H9 (cell line): ENCODE data around the gene IQCK. TPM values are rescaled to one million over a fixed set of nuclear protein-coding genes. Genes with fewer than 3 reads are reported as not detected.

Experiments used
- DNase-seq: peaks from one replicate; pipeline ENCODE4 v3.0.0-alpha.2; 2017
- H2AFZ ChIP-seq: one replicate; pipeline ENCODE4 v1.6.1; 2013; ENCODE audit warnings: mild to moderate bottlenecking, low read length, control low read depth, moderate library complexity
- H2AK5ac ChIP-seq: 2 replicates; pipeline ENCODE4 v1.6.1; 2013; ENCODE audit warnings: low read length, control low read depth, mixed read lengths; ENCODE audit not compliant: insufficient read length
- H2BK120ac ChIP-seq: one replicate; pipeline ENCODE4 v1.6.1; 2013; ENCODE audit warnings: low read depth, mild to moderate bottlenecking, low read length, control low read depth, inconsistent platforms; ENCODE audit not compliant: poor library complexity, severe bottlenecking
- H2BK12ac ChIP-seq: 2 replicates; pipeline ENCODE4 v1.6.1; 2013; ENCODE audit warnings: low read length, control low read depth, mixed read lengths, low read depth; ENCODE audit not compliant: insufficient read length
- H2BK15ac ChIP-seq: 2 replicates; pipeline ENCODE4 v1.6.1; 2013; ENCODE audit warnings: low read depth, low read length, control low read depth
- H2BK20ac ChIP-seq: one replicate; pipeline ENCODE4 v1.6.1; 2013; ENCODE audit warnings: low read depth, mild to moderate bottlenecking, low read length, control low read depth, inconsistent platforms; ENCODE audit not compliant: poor library complexity, severe bottlenecking
- H2BK5ac ChIP-seq: 2 replicates; pipeline ENCODE4 v1.6.1; 2013; ENCODE audit warnings: low read length, control low read depth, mixed read lengths; ENCODE audit not compliant: insufficient read length
- H3K14ac ChIP-seq: 2 replicates; pipeline ENCODE4 v1.6.1; 2013; ENCODE audit warnings: low read length, control low read depth; ENCODE audit not compliant: insufficient read depth
- H3K18ac ChIP-seq: 2 replicates; pipeline ENCODE4 v1.6.1; 2013; ENCODE audit warnings: low read depth, mild to moderate bottlenecking, mixed read lengths, low read length, control low read depth; ENCODE audit not compliant: insufficient read length
- H3K23ac ChIP-seq: 2 replicates; pipeline ENCODE4 v1.6.1; 2013; ENCODE audit warnings: low read length, control low read depth, mixed read lengths, low read depth; ENCODE audit not compliant: insufficient read length
- H3K23me2 ChIP-seq: 2 replicates; pipeline ENCODE4 v1.6.1; 2013; ENCODE audit warnings: low read depth, mild to moderate bottlenecking, mixed read lengths, low read length, control low read depth; ENCODE audit not compliant: insufficient read length, poor library complexity, severe bottlenecking
- H3K27ac ChIP-seq: 2 replicates; pipeline ENCODE4 v1.5.1; 2013; ENCODE audit warnings: low read length, control low read depth, mixed read lengths, low read depth; ENCODE audit not compliant: insufficient read length
- H3K27me3 ChIP-seq: 2 replicates; pipeline ENCODE4 v1.6.1; 2013; ENCODE audit warnings: low read length, control low read depth, inconsistent platforms; ENCODE audit not compliant: insufficient read depth
- H3K4ac ChIP-seq: 2 replicates; pipeline ENCODE4 v1.6.1; 2013; ENCODE audit warnings: low read depth, mild to moderate bottlenecking, control low read depth, inconsistent platforms, low read length, moderate library complexity
- H3K4me1 ChIP-seq: 2 replicates; pipeline ENCODE4 v1.6.1; 2013; ENCODE audit warnings: low read length, control low read depth, inconsistent platforms; ENCODE audit not compliant: insufficient read depth
- H3K4me2 ChIP-seq: 2 replicates; pipeline ENCODE4 v1.6.1; 2013; ENCODE audit warnings: low read length, control low read depth, mixed read lengths; ENCODE audit not compliant: insufficient read length, insufficient read depth
- H3K56ac ChIP-seq: 2 replicates; pipeline ENCODE4 v1.6.1; 2013; ENCODE audit warnings: low read depth, mild to moderate bottlenecking, mixed read lengths, low read length, control low read depth; ENCODE audit not compliant: insufficient read length
- H3K79me1 ChIP-seq: 2 replicates; pipeline ENCODE4 v1.6.1; 2013; ENCODE audit warnings: low read depth, mild to moderate bottlenecking, moderate library complexity, low read length, control low read depth, inconsistent platforms; ENCODE audit not compliant: insufficient read depth, poor library complexity, severe bottlenecking
- H3K79me2 ChIP-seq: 2 replicates; pipeline ENCODE4 v1.6.1; 2013; ENCODE audit warnings: low read length, control low read depth, inconsistent platforms; ENCODE audit not compliant: insufficient read depth
- H3K9ac ChIP-seq: 2 replicates; pipeline ENCODE4 v1.6.1; 2013; ENCODE audit warnings: low read length, control low read depth, mixed read lengths; ENCODE audit not compliant: insufficient read length; ENCODE audit errors: extremely low read depth
- H3K9me3 ChIP-seq: one replicate; pipeline ENCODE4 v1.6.1; 2013; ENCODE audit warnings: low read depth, low read length, inconsistent platforms; ENCODE audit not compliant: control insufficient read depth
- H3T11ph ChIP-seq: one replicate; pipeline ENCODE4 v1.6.1; 2013; ENCODE audit warnings: mild to moderate bottlenecking, low read length, control low read depth, inconsistent platforms
- H4K20me1 ChIP-seq: one replicate; pipeline ENCODE4 v1.6.1; 2013; ENCODE audit not compliant: control insufficient read depth, insufficient read length, insufficient read depth
- H4K5ac ChIP-seq: 2 replicates; pipeline ENCODE4 v1.6.1; 2013; ENCODE audit warnings: low read depth, mild to moderate bottlenecking, mixed read lengths, low read length, control low read depth; ENCODE audit not compliant: insufficient read length
- H4K8ac ChIP-seq: replicated peaks from 2 replicates; pipeline ENCODE4 v1.6.1; 2013; ENCODE audit warnings: low read length, control low read depth, mixed read lengths, low read depth; ENCODE audit not compliant: insufficient read length
- H4K91ac ChIP-seq: 2 replicates; pipeline ENCODE4 v1.6.1; 2013; ENCODE audit warnings: low read depth, mild to moderate bottlenecking, moderate library complexity, mixed read lengths, low read length, control low read depth; ENCODE audit not compliant: insufficient read length
- H3K27ac Mint-ChIP-seq, 3 experiments: 2 replicates in 2 of 3; 3 replicates in 1 of 3; pipeline ENCODE4 v1.8.0; 2020 to 2021; ENCODE audit warnings: mixed read lengths in 3 of 3, mild to moderate bottlenecking in 1 of 3, moderate library complexity in 1 of 3
- H3K27me3 Mint-ChIP-seq: 2 replicates; pipeline ENCODE4 v1.8.0; 2021; ENCODE audit warnings: low read depth, mild to moderate bottlenecking, moderate library complexity, mixed read lengths
- H3K36me3 Mint-ChIP-seq, 3 experiments: 2 replicates in 2 of 3; 3 replicates in 1 of 3; pipeline ENCODE4 v1.8.0; 2020 to 2021; ENCODE audit warnings: low read depth in 3 of 3, mixed read lengths in 3 of 3; ENCODE audit not compliant: insufficient read depth in 1 of 3
- H3K4me1 Mint-ChIP-seq, 2 experiments: 2 replicates each; pipeline ENCODE4 v1.8.0; 2020; ENCODE audit warnings: mixed read lengths in 2 of 2
- H3K4me3 Mint-ChIP-seq, 2 experiments: 2 replicates in 1 of 2; 3 replicates in 1 of 2; pipeline ENCODE4 v1.8.0; 2020 to 2021; ENCODE audit warnings: mild to moderate bottlenecking in 2 of 2, mixed read lengths in 2 of 2, moderate library complexity in 1 of 2
- H3K9me3 Mint-ChIP-seq, 2 experiments: 2 replicates in 1 of 2; 3 replicates in 1 of 2; pipeline ENCODE4 v1.8.0; 2020; ENCODE audit warnings: mild to moderate bottlenecking in 2 of 2, mixed read lengths in 2 of 2, moderate library complexity in 1 of 2
- WGBS: extraction: QIAGEN DNeasy Blood & Tissue Kit; methylation state at CpG from one replicate; pipeline ENCODE4 v1.1.7; 2013; ENCODE audit warnings: missing lambda C conversion rate, low lambda C conversion rate, mixed read lengths; ENCODE audit not compliant: insufficient read length; ENCODE audit errors: extremely low coverage; 5-methylcytosine and 5-hydroxymethylcytosine counted together
- total RNA-seq: library from RNA; stranded (reverse); gene quantifications from 2 replicates; pipeline ENCODE4 v1.2.1, GENCODE V29; 2021
- TF ChIP-seq, protein P1 (sequence below): fragments of 200-600 bp; sonication (generic); conservative IDR thresholded peaks from 3 replicates; pipeline ENCODE4 v1.8.0; 2021; ENCODE audit warnings: antibody characterized with exemption, mild to moderate bottlenecking

IQCK gene
- total RNA-seq, 1 experiment from 2014 or later: 9.0 TPM

DNA sequence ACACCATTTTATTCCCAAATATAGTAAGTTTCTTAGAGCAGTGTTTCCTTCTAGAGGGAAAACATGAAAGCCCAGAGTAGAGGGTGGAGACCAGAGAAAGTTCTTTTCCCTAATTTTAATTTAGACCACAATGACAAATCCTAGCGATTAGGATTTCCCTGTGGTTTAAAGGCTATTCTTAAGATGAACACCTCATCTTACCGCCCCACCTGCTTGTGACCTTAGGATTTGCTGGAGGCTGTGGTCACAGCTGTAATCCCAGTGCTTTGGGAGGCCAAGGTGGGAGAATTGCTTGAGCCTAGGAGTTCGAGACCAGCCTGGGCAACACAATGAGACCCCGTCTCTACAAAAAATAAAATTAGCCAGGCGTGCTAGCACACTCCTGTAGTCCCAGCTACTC is 115.5 kb downstream of the IQCK start:
- H3K56ac ChIP-seq: no peak overlapping the region
- no peaks in the 10 kb centered on the region for H3K27me3 ChIP-seq
- H2BK20ac ChIP-seq: no peak overlapping the region
- H3K9ac ChIP-seq: no peak overlapping the region
- no peak overlapping the region for H3K4ac ChIP-seq
- Mint-ChIP-seq H3K27ac (no peak overlapping the region; a peak in 1 of 7 replicates), H3K4me1 (peaks cover 12 to 15% of the 10 kb centered on the region in 2 experiments), H3K36me3 (no peaks in the 10 kb centered on the region), H3K9me3 (no peaks in the 10 kb centered on the region), H3K4me3 (no peak overlapping the region), H3K27me3 (no peaks in the 10 kb centered on the region)
- H4K8ac ChIP-seq: no peak overlapping the region
- H3T11ph ChIP-seq: no peak overlapping the region
- H3K9me3 ChIP-seq: no peaks in the 10 kb centered on the region
- no peak for DNase-seq
- H2BK15ac ChIP-seq: no peak overlapping the region
- H3K23ac ChIP-seq: no peak overlapping the region
- H3K79me2 ChIP-seq: no peaks in the 10 kb centered on the region
- no peak overlapping the region for H4K91ac ChIP-seq
- H2BK12ac ChIP-seq: no peak overlapping the region
- no peak overlapping the region for H2BK5ac ChIP-seq
- no peaks in the 10 kb centered on the region for H4K20me1 ChIP-seq
- H3K14ac ChIP-seq: no peak overlapping the region
- TF ChIP-seq, protein P1, sequence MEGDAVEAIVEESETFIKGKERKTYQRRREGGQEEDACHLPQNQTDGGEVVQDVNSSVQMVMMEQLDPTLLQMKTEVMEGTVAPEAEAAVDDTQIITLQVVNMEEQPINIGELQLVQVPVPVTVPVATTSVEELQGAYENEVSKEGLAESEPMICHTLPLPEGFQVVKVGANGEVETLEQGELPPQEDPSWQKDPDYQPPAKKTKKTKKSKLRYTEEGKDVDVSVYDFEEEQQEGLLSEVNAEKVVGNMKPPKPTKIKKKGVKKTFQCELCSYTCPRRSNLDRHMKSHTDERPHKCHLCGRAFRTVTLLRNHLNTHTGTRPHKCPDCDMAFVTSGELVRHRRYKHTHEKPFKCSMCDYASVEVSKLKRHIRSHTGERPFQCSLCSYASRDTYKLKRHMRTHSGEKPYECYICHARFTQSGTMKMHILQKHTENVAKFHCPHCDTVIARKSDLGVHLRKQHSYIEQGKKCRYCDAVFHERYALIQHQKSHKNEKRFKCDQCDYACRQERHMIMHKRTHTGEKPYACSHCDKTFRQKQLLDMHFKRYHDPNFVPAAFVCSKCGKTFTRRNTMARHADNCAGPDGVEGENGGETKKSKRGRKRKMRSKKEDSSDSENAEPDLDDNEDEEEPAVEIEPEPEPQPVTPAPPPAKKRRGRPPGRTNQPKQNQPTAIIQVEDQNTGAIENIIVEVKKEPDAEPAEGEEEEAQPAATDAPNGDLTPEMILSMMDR: no peak
- no peak overlapping the region for H2AK5ac ChIP-seq
- H3K79me1 ChIP-seq: no peaks in the 10 kb centered on the region
- no peak overlapping the region for H3K18ac ChIP-seq
- H3K23me2 ChIP-seq: no peaks in the 10 kb centered on the region
- no peak overlapping the region for H3K27ac ChIP-seq
- peaks cover 6% of the 10 kb centered on the region; the same call in 1 of the 2 replicates for H3K4me1 ChIP-seq
- H4K5ac ChIP-seq: no peak overlapping the region
- no peak overlapping the region for H3K4me2 ChIP-seq
- WGBS: no CpG with 5 or more reads among the region's 5 CpGs
- no peak overlapping the region for H2BK120ac ChIP-seq
- no peak overlapping the region for H2AFZ ChIP-seq
